K562 (cell line): ENCODE results near the gene GJB6.

Experiments used
- BRF1 ChIP-seq: IDR thresholded peaks from 3 replicates; pipeline ENCODE4 v1.6.1; 2011; ENCODE audit warnings: borderline replicate concordance, mild to moderate bottlenecking; ENCODE audit not compliant: insufficient read length; ENCODE audit errors: extremely low read depth
- CTCF ChIP-seq, 3 experiments: IDR thresholded peaks in 2 of 3; conservative IDR thresholded peaks in 1 of 3; 2 replicates each; pipeline ENCODE4 v1.5.1; 2011 to 2012; ENCODE audit warnings: low read length in 3 of 3, mild to moderate bottlenecking in 3 of 3, control low read depth in 2 of 3, improper control_type of control experiment in 1 of 3, inconsistent platforms in 1 of 3, low read depth in 1 of 3, mixed read lengths in 1 of 3, moderate library complexity in 1 of 3; ENCODE audit not compliant: insufficient read depth in 2 of 3
- EZH2 ChIP-seq: IDR thresholded peaks from 2 replicates; pipeline ENCODE4 v1.6.1; 2012; ENCODE audit warnings: low read depth, mild to moderate bottlenecking, inconsistent platforms, low read length, borderline replicate concordance
- NFIC ChIP-seq: fragments of 450-650 bp; IDR thresholded peaks from 2 replicates; pipeline ENCODE4 v1.6.1; 2017; ENCODE audit warnings: mild to moderate bottlenecking, inconsistent platforms
- POLR3A ChIP-seq: IDR thresholded peaks from 2 replicates; pipeline ENCODE4 v1.6.1; 2011; ENCODE audit warnings: borderline replicate concordance, mild to moderate bottlenecking, moderate library complexity; ENCODE audit not compliant: insufficient read length, insufficient read depth; ENCODE audit errors: extremely low read depth
- PRDM10 ChIP-seq: fragments of 450-650 bp; IDR thresholded peaks from 2 replicates; pipeline ENCODE4 v1.6.1; 2018; ENCODE audit not compliant: partially characterized antibody
- RAD21 ChIP-seq, 2 experiments: fragments of 250-450 bp in 1 of 2; fragments of 450-650 bp in 1 of 2; sonication (Bioruptor Pico) in 1 of 2; formaldehyde crosslinking in 1 of 2; IDR thresholded peaks in 1 of 2; conservative IDR thresholded peaks in 1 of 2; 2 replicates each; pipeline versions ENCODE4 v1.4.0 to v1.8.0; 2020 to 2022; ENCODE audit warnings: mild to moderate bottlenecking in 2 of 2, moderate library complexity in 1 of 2
- RAD51 ChIP-seq: fragments of 450-650 bp; IDR thresholded peaks from 2 replicates; pipeline ENCODE4 v1.7.1; 2016; ENCODE audit warnings: low read depth, mild to moderate bottlenecking, borderline replicate concordance
- REST ChIP-seq, 2 experiments: fragments of 450-650 bp; formaldehyde crosslinking in 1 of 2; IDR thresholded peaks; 2 replicates each; pipeline versions ENCODE4 v1.4.0 to v1.6.1; 2014 to 2020; ENCODE audit warnings: mild to moderate bottlenecking in 2 of 2, borderline replicate concordance in 1 of 2, low read depth in 1 of 2
- WHSC1 ChIP-seq: IDR thresholded peaks from one replicate; pipeline ENCODE4 v1.6.1; 2012; ENCODE audit warnings: low read length, control low read depth, inconsistent platforms
- ZNF253 ChIP-seq: fragments of 250-450 bp; sonication (Bioruptor Pico); conservative IDR thresholded peaks from 2 replicates; pipeline ENCODE4 v1.6.1; 2021; ENCODE audit warnings: mild to moderate bottlenecking
- ZNF274 ChIP-seq: IDR thresholded peaks from 2 replicates; pipeline ENCODE4 v1.6.1; 2011; ENCODE audit warnings: low read depth, mild to moderate bottlenecking, low read length, moderate library complexity, borderline replicate concordance

GRCh38 chr13:20177049-20177831 is 54.9 kb downstream of the GJB6 start:
- TF ChIP-seq REST (IDR thresholded peaks at IDR 0.05; ENCODE audit: borderline replicate concordance): no peak
- no peak for TF ChIP-seq REST (CRISPR knock-in tag; IDR thresholded peaks at IDR 0.05; ENCODE audit: low read depth)
- TF ChIP-seq RAD51: no peak
- no peak for TF ChIP-seq WHSC1
- TF ChIP-seq CTCF (IDR thresholded peaks at IDR 0.05 in 2 of 3, conservative IDR thresholded peaks at IDR 0.05 in 1 of 3; ENCODE audit: insufficient read depth in 2 of 3, low read depth in 1 of 3, low read length in 3 of 3): no peak
- no peak for TF ChIP-seq EZH2
- TF ChIP-seq PRDM10: no peak
- TF ChIP-seq NFIC: no peak
- no peak for TF ChIP-seq RAD21 (CRISPR knock-in tag; conservative IDR thresholded peaks at IDR 0.05 in 1 of 2, IDR thresholded peaks at IDR 0.05 in 1 of 2)
- no peak for TF ChIP-seq POLR3A
- TF ChIP-seq ZNF253: no peak
- no peak for TF ChIP-seq BRF1
- TF ChIP-seq ZNF274: no peak
